HG03575 (cell line): ENCODE results near the gene JPH3.

ENCODE experiments used
- ATAC-seq: cut with Tn5 transposase; IDR thresholded peaks from one replicate; pipeline ENCODE4 v1.9.1; 2021; ENCODE audit not compliant: unreplicated experiment, insufficient number of reproducible peaks, low FRiP score; ENCODE audit errors: extremely low read depth

Gene JPH3

GRCh38 chr16:87740441-87740840, 138.1 kb downstream of the JPH3 start:
- ATAC-seq: no peak

DNA sequence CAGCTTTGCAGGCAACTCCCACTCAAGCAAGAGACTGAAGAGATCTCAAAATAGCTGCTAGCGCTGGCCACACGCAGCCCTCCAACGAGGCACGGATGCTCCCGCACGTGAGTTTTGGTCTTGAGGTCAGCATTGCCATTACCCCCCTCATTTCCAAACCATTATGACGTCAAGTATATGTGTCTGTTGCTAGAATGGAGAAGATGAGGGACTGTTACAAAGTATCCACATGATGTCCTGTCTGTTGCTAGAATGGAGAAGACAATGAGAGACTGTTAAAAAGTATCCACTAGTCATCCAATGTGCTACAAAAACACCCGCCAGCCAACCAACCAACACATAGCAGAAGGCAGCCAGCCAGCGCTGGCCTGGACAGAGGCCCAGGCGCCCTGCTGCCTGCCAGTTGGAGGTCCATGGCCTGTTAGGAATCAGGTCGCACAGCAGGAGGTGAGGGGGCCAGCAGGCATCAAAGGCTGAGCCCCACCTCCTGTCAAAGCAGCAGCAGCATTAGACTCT, 138.7 kb downstream of the JPH3 start:
- no peak for ATAC-seq

GRCh38 chr16:87741700-87742415, 139.6 kb downstream of the JPH3 start:
- no peak for ATAC-seq

GRCh38 chr16:87742781-87743490, 140.6 kb downstream of the JPH3 start:
- no peak for ATAC-seq

DNA sequence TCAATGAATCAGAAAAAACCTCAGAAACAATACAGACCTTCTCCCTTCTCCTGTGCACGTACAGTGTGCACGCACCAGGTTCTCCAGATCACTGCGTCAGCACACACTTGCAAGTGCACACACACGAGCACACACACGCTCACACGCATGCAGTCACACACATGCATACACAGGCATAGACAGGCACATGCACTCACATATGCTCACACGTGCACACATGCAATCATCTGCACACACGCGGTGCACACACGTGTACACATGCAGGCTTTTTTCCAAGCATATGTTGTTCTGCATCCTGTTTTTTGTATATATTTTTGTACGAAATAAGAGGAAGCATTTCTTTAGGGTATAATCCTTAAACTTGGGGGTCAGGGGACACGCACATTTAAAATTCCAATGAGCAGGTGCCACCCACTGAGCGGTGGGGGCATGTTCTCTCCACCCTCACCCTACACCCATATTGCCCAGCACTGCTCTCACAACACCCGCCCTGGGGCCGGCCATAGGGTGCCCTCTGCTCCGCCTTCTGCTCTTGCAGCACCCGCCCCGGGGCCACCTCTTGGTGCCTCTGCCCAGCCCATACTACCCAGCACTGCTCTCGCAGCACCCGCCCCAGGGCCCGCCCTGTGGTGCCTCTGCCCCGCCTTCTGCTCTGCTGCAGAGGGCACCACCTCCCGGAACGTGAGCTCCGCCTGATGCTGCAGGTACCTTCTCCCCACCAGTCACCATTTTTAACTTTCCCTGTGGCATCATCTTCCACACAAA, 142.6 kb downstream of the JPH3 start:
- no peak for ATAC-seq

DNA sequence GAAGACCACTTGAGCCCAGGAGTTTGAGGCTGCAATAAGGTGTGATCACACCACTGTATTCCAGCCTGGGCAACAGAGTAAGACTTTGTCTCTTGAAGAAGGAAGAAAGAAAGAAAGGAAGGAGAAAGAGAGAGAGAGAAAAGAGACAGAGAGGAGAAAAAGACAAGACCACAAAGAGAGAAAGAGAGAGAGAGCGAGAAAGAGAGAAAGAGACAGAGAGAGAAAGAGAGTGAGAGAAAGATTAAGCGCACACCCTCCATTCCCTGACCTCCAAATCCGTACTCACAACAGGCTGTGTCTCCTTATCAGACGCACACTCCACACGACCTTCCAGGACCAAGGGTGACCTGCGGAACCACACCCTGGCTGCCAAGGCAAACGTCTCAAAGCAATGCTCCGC, 143.9 kb downstream of the JPH3 start:
- no peak for ATAC-seq
